Esophagus muscularis mucosa (tissue), 4 donors: ENCODE measurements around the gene FAIM.
"Not testable (repeated sequence)": the region's sequence is repeated elsewhere in the genome, so short reads cannot be mapped to it uniquely, and the experiment has no call there.

Experiments
- CTCF ChIP-seq, 3 experiments: fragments of 200-600 bp in 2 of 3; fragments of 450-650 bp in 1 of 3; sonication (generic) in 2 of 3; IDR thresholded peaks; one replicate each; pipeline ENCODE4 v1.5.1; 2017 to 2019; ENCODE audit warnings: antibody characterized with exemption in 3 of 3, mild to moderate bottlenecking in 2 of 3, moderate library complexity in 1 of 3
- EP300 ChIP-seq: sonication (generic); formaldehyde crosslinking; IDR thresholded peaks from one replicate; pipeline ENCODE4 v1.6.1; 2017; ENCODE audit warnings: antibody characterized with exemption
- POLR2A ChIP-seq: fragments of 450-650 bp; IDR thresholded peaks from one replicate; pipeline ENCODE4 v1.6.1; 2017; ENCODE audit warnings: antibody characterized with exemption, moderate library complexity, mild to moderate bottlenecking, low read depth

GRCh38 chr3:138562902-138563301 is 45.7 kb upstream of the FAIM start:
- not testable (repeated sequence) for TF ChIP-seq EP300; POLR2A; CTCF (IDR thresholded peaks at IDR 0.05)
